ENCODE results near the gene MAML2.

MAML2 gene

GRCh38 chr11:96215826-96216225 is 127.2 kb downstream of the MAML2 start:
- no peak overlapping the region for H3K27ac ChIP-seq
- no peak for TF ChIP-seq ZFX (IDR thresholded peaks at IDR 0.05; ENCODE audit: borderline replicate concordance)
- TF ChIP-seq CTCF (IDR thresholded peaks at IDR 0.05) = no peak

- H3K27ac ChIP-seq = no peak overlapping the region
- TF ChIP-seq CTCF (IDR thresholded peaks at IDR 0.05) = no peak
These were observed 127.7 kb downstream of the MAML2 start for GRCh38 chr11:96215110-96215782.

GRCh38 chr11:96214777-96215109 is 128.3 kb downstream of the MAML2 start:
- no peak overlapping the region for H3K27ac ChIP-seq

GRCh38 chr11:96213500-96213899 is 129.5 kb downstream of the MAML2 start:
- no peak overlapping the region for H3K27ac ChIP-seq
- TF ChIP-seq ZFX (IDR thresholded peaks at IDR 0.05; ENCODE audit: borderline replicate concordance) = no peak
- TF ChIP-seq CTCF (IDR thresholded peaks at IDR 0.05) = no peak

More at GRCh38 chr11:96214777-96215109, 128.3 kb downstream of the MAML2 start:
- TF ChIP-seq CTCF (IDR thresholded peaks at IDR 0.05) = no peak
- TF ChIP-seq ZFX (IDR thresholded peaks at IDR 0.05; ENCODE audit: borderline replicate concordance) = no peak

GRCh38 chr11:96211436-96211835 is 131.6 kb downstream of the MAML2 start:
- H3K27ac ChIP-seq = no peak overlapping the region
- no peak for TF ChIP-seq CTCF (IDR thresholded peaks at IDR 0.05)

GRCh38 chr11:96207459-96208449 is 135.2 kb downstream of the MAML2 start:
- TF ChIP-seq CTCF (IDR thresholded peaks at IDR 0.05) (no peak), ZFX (IDR thresholded peaks at IDR 0.05; ENCODE audit: borderline replicate concordance) (no peak)
- H3K27ac ChIP-seq = peak overlapping the region; percentile 60

GRCh38 chr11:96206955-96207354 is 136.0 kb downstream of the MAML2 start:
- no peak for TF ChIP-seq ZFX (IDR thresholded peaks at IDR 0.05; ENCODE audit: borderline replicate concordance)
- TF ChIP-seq CTCF (IDR thresholded peaks at IDR 0.05) = no peak
- peak overlapping the region; percentile 60 for H3K27ac ChIP-seq

All from 22Rv1 (cell line).